Measurements from ENCODE around the gene ARID1B. TPM values are rescaled to one million over a fixed set of nuclear protein-coding genes. Genes with fewer than 3 reads are reported as not detected.

ARID1B gene
- total and polyA plus RNA-seq, 7 donors, result 8.4 to 115 (median 69.6) TPM

DNA sequence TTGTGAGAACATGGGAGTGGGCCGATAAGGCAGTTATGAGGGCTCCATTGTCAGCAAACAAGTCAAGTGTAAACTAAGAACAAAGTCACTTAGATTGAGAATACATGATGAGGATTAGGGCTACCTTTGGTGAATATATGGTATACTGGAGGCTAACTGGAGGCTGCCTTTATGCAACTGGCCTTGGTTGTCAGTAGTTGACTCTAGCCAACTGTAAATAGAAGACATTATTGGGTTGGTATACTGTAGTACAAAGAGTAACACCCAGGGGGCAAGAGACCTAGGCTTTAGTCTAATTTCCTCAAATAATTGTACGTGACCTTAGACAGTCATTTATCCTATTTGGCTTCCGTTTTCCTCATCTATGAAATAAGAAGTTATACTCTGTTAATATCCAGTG, 235.2 kb downstream of the ARID1B start:
- WGBS, 2 donors, result 77 to 81% methylated on average over 3 of the region's 3 CpGs
- H3K27ac ChIP-seq, result no peak overlapping the region
- H3K27me3 ChIP-seq, result no peaks in the 10 kb centered on the region
- H3K36me3 ChIP-seq, result no peaks in the 10 kb centered on the region
- no peaks in the 10 kb centered on the region for H3K9me3 ChIP-seq
- no peak for DNase-seq
- H3K4me3 ChIP-seq, result no peak overlapping the region
- H3K4me1 ChIP-seq, result peaks cover 0 to 15% (median 6%) of the 10 kb centered on the region in 4 donors
- intact Hi-C loops (cut with DNase I), result no loop called here
- TF ChIP-seq EP300 (IDR thresholded peaks at IDR 0.05), result no peak

DNA sequence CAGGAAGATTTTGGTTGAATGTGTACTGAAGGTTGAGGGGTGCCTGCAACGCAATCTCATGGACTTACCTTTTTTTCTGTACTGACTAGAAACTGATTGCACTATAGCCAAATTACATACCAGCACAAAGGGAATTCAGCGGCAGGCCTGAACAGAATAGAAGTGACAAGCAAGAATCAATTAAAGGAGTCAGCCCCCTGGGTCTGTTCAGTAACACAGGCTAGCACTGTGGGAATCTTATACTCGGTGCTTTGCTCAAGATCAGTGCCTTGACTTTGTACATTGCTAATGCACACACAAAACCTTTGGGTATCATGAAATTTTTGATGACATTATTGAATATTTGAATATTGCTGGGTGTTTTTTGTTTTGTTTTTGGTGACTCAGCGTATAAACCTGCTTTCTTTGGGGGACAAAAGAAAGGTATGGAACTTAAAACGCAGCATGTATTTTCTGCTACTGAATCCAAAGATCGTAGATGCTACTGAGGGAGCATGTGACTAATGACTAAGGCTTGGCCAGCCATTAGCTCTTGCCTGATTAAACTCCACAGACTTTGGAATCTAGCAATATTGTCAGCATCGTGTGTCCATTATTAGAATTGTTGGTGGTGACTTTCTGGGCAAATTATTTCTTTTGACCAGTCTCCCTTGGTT, 236.6 kb downstream of the ARID1B start:
- Histone ChIP-seq H3K9me3 (no peaks in the 10 kb centered on the region), H3K27ac (no peak overlapping the region), H3K4me1 (peaks cover 0 to 19% (median 9%) of the 10 kb centered on the region in 4 donors), H3K27me3 (no peaks in the 10 kb centered on the region), H3K4me3 (no peak overlapping the region), H3K36me3 (no peaks in the 10 kb centered on the region)
- WGBS, 2 donors, result 92 to 94% methylated on average over 7 of the region's 7 CpGs
- TF ChIP-seq POLR2AphosphoS5 (IDR thresholded peaks at IDR 0.05), result no peak
- TF ChIP-seq, protein P1, sequence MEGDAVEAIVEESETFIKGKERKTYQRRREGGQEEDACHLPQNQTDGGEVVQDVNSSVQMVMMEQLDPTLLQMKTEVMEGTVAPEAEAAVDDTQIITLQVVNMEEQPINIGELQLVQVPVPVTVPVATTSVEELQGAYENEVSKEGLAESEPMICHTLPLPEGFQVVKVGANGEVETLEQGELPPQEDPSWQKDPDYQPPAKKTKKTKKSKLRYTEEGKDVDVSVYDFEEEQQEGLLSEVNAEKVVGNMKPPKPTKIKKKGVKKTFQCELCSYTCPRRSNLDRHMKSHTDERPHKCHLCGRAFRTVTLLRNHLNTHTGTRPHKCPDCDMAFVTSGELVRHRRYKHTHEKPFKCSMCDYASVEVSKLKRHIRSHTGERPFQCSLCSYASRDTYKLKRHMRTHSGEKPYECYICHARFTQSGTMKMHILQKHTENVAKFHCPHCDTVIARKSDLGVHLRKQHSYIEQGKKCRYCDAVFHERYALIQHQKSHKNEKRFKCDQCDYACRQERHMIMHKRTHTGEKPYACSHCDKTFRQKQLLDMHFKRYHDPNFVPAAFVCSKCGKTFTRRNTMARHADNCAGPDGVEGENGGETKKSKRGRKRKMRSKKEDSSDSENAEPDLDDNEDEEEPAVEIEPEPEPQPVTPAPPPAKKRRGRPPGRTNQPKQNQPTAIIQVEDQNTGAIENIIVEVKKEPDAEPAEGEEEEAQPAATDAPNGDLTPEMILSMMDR (IDR thresholded peaks at IDR 0.05), result no peak
- TF ChIP-seq EP300 (IDR thresholded peaks at IDR 0.05), result no peak
- no peak for TF ChIP-seq POLR2A (IDR thresholded peaks at IDR 0.05)
- intact Hi-C loops (cut with DNase I), result no loop called here
- DNase-seq, result no peak

GRCh38 chr6:157014871-157015270, 237.7 kb downstream of the ARID1B start:
- Histone ChIP-seq H3K36me3 (no peaks in the 10 kb centered on the region), H3K9me3 (no peaks in the 10 kb centered on the region), H3K4me3 (no peak overlapping the region), H3K27ac (no peak overlapping the region), H3K27me3 (no peaks in the 10 kb centered on the region), H3K4me1 (peaks cover 0 to 29% (median 14%) of the 10 kb centered on the region in 4 donors)
- intact Hi-C loops (cut with DNase I), result no loop called here
- DNase-seq, result no peak
- 85 to 86% methylated on average over 7 of the region's 7 CpGs for WGBS, 2 donors
- TF ChIP-seq POLR2A (IDR thresholded peaks at IDR 0.05) (no peak), EP300 (IDR thresholded peaks at IDR 0.05) (no peak), POLR2AphosphoS5 (IDR thresholded peaks at IDR 0.05) (no peak)
- TF ChIP-seq, protein P1 (IDR thresholded peaks at IDR 0.05), result no peak

GRCh38 chr6:157017022-157017421, 239.8 kb downstream of the ARID1B start:
- Histone ChIP-seq H3K27me3 (no peaks in the 10 kb centered on the region), H3K4me1 (peaks cover 0 to 38% (median 20%) of the 10 kb centered on the region in 4 donors), H3K36me3 (no peaks in the 10 kb centered on the region), H3K4me3 (no peak overlapping the region), H3K9me3 (no peaks in the 10 kb centered on the region), H3K27ac (no peak overlapping the region)
- 98 to 100% methylated on average over 1 of the region's 1 CpG for WGBS, 2 donors
- TF ChIP-seq, protein P1 (IDR thresholded peaks at IDR 0.05), result no peak
- no peak for TF ChIP-seq EP300 (IDR thresholded peaks at IDR 0.05)
- TF ChIP-seq POLR2AphosphoS5 (IDR thresholded peaks at IDR 0.05), result no peak
- TF ChIP-seq POLR2A (IDR thresholded peaks at IDR 0.05), result no peak
- DNase-seq, result no peak
- intact Hi-C loops (cut with DNase I), result no loop called here

GRCh38 chr6:157017861-157018260, 240.7 kb downstream of the ARID1B start:
- intact Hi-C loops (cut with DNase I), result no loop called here
- peaks cover 0 to 45% (median 27%) of the 10 kb centered on the region in 4 donors for H3K4me1 ChIP-seq
- H3K4me3 ChIP-seq, result no peak overlapping the region

More at GRCh38 chr6:157017861-157018260, 240.7 kb downstream of the ARID1B start:
- no peak for DNase-seq
- no peaks in the 10 kb centered on the region for H3K27me3 ChIP-seq
- no peaks in the 10 kb centered on the region for H3K9me3 ChIP-seq
- no peaks in the 10 kb centered on the region for H3K36me3 ChIP-seq
- no peak for TF ChIP-seq POLR2A (IDR thresholded peaks at IDR 0.05)
- TF ChIP-seq, protein P1 (IDR thresholded peaks at IDR 0.05), result no peak
- H3K27ac ChIP-seq, result no peak overlapping the region
